K562 (cell line): ENCODE results near the gene LAMA3. TPM values are rescaled to one million over a fixed set of nuclear protein-coding genes. Genes with fewer than 3 reads are reported as not detected.

Source experiments
- ATAC-seq: fragments of 200-7000 bp; cut with Tn5 transposase; 3 replicates; pipeline ENCODE4 v1.9.1; 2020; ENCODE audit warnings: moderate library complexity
- BruUV-seq: library from RNA; stranded (reverse); fragments of 400-500 nt; replicated peaks from 2 replicates; lab custom pipeline; 2021; lab: Mats Ljungman, UMichigan
- CTCF ChIA-PET: fragments of 300-600 bp; formaldehyde crosslinking; extraction: SDS; loops from one replicate; lab custom pipeline; 2021; ENCODE audit warnings: low intra/inter-chr PET ratio; lab: Yijun Ruan, JAX
- POLR2A ChIA-PET: fragments of 300-600, 350-650 bp; sonication (Branson Sonifier 250); formaldehyde crosslinking; extraction: SDS; loops from one replicate; lab custom pipeline; 2021; ENCODE audit warnings: antibody characterized with exemption, inconsistent platforms; lab: Yijun Ruan, JAX
- DNase-seq, 4 experiments: peaks; one replicate each; pipeline versions ENCODE4 v3.0.0 to v3.0.0-alpha.2; 2011 to 2018; ENCODE audit warnings: low spot score in 3 of 4, mixed read lengths in 3 of 4; ENCODE audit errors: extremely low read depth in 1 of 4
- FAIRE-seq: peaks from 2 replicates; lab custom pipeline; 2011; peaks lifted over from hg19 to GRCh38; lab: Jason Lieb, UNC
- H2AFZ ChIP-seq: 2 replicates; pipeline ENCODE4 v1.6.0; 2011; ENCODE audit warnings: low read depth, low read length, control low read depth, inconsistent platforms
- H3K27ac ChIP-seq: fragments of 200-600 bp; 3 replicates; pipeline ENCODE4 v1.8.0; 2011; ENCODE audit warnings: low read depth, mild to moderate bottlenecking, control low read depth, inconsistent platforms, low read length, moderate library complexity, mixed read lengths; ENCODE audit errors: extremely low read depth
- H3K27me3 ChIP-seq, 2 experiments: fragments of 300-600 bp in 1 of 2; 2 replicates in 1 of 2; 3 replicates in 1 of 2; pipeline versions ENCODE4 v1.6.0 to v1.8.0; 2011; ENCODE audit warnings: inconsistent platforms in 2 of 2, low read length in 2 of 2, mild to moderate bottlenecking in 1 of 2, mixed read lengths in 1 of 2, moderate library complexity in 1 of 2; ENCODE audit not compliant: control insufficient read depth in 2 of 2, insufficient read depth in 2 of 2
- H3K36me3 ChIP-seq: fragments of 300-600 bp; 3 replicates; pipeline ENCODE4 v1.8.0; 2011; ENCODE audit warnings: mild to moderate bottlenecking, low read length, inconsistent platforms; ENCODE audit not compliant: control insufficient read depth, insufficient read depth
- H3K4me1 ChIP-seq, 2 experiments: fragments of 200-600 bp in 1 of 2; replicated peaks in 1 of 2; 2 replicates in 1 of 2; 3 replicates in 1 of 2; pipeline versions ENCODE4 v1.5.1 to v1.8.0; 2011; ENCODE audit warnings: inconsistent platforms in 2 of 2, low read length in 2 of 2, mild to moderate bottlenecking in 1 of 2, mixed read lengths in 1 of 2, moderate library complexity in 1 of 2; ENCODE audit not compliant: control insufficient read depth in 2 of 2, insufficient read depth in 2 of 2
- H3K4me2 ChIP-seq: 2 replicates; pipeline ENCODE4 v1.6.1; 2011; ENCODE audit warnings: low read length, control low read depth, inconsistent platforms, mixed read lengths; ENCODE audit not compliant: insufficient read depth
- H3K4me3 ChIP-seq: fragments of 200-600 bp; sonication (generic), shearing (Covaris generic); 2 replicates; pipeline ENCODE4 v1.5.1; 2016; ENCODE audit warnings: control low read depth, inconsistent platforms
- H3K79me2 ChIP-seq: fragments of 200-600 bp; 3 replicates; pipeline ENCODE4 v1.8.0; 2011; ENCODE audit warnings: low read length, inconsistent platforms; ENCODE audit not compliant: control insufficient read depth, insufficient read depth
- H3K9ac ChIP-seq, 2 experiments: 2 replicates each; pipeline versions ENCODE4 v1.6.0 to v1.6.1; 2011; ENCODE audit warnings: low read depth in 2 of 2, low read length in 2 of 2, control low read depth in 1 of 2, inconsistent platforms in 1 of 2, mild to moderate bottlenecking in 1 of 2, mixed read lengths in 1 of 2; ENCODE audit not compliant: insufficient read depth in 1 of 2
- H3K9me1 ChIP-seq: one replicate; pipeline ENCODE4 v1.6.0; 2011; ENCODE audit warnings: inconsistent platforms, mild to moderate bottlenecking, low read length, moderate library complexity; ENCODE audit not compliant: control insufficient read depth, insufficient read depth
- H3K9me3 ChIP-seq: replicated peaks from 2 replicates; pipeline ENCODE4 v1.5.1; 2011; ENCODE audit warnings: low read depth, low read length, inconsistent platforms; ENCODE audit not compliant: control insufficient read depth, insufficient read depth
- H4K20me1 ChIP-seq: replicated peaks from 2 replicates; pipeline ENCODE4 v1.6.1; 2011; ENCODE audit warnings: low read length, inconsistent platforms, mixed read lengths; ENCODE audit not compliant: control insufficient read depth, insufficient read depth
- CCNT2 ChIP-seq: IDR thresholded peaks from 2 replicates; pipeline ENCODE4 v1.6.1; 2011; ENCODE audit warnings: borderline replicate concordance, low read depth, mild to moderate bottlenecking, moderate library complexity, mixed read lengths, low read length; ENCODE audit not compliant: insufficient read length; ENCODE audit errors: extremely low read depth
- E2F3 ChIP-seq: fragments of 250-450 bp; sonication (Bioruptor Pico); IDR thresholded peaks from 2 replicates; pipeline ENCODE4 v1.4.0; 2020; ENCODE audit warnings: mild to moderate bottlenecking
- HDAC8 ChIP-seq: fragments of 450-650 bp; IDR thresholded peaks from 2 replicates; pipeline ENCODE4 v1.6.1; 2016; ENCODE audit warnings: mild to moderate bottlenecking, missing genetic modification characterization, moderate library complexity, missing compliant biosample characterization
- NFXL1 ChIP-seq: fragments of 450-650 bp; formaldehyde crosslinking; IDR thresholded peaks from 2 replicates; pipeline ENCODE4 v1.4.0; 2021; ENCODE audit warnings: mild to moderate bottlenecking
- NUFIP1 ChIP-seq: fragments of 450-650 bp; IDR thresholded peaks from 2 replicates; pipeline ENCODE4 v1.6.1; 2018; ENCODE audit not compliant: partially characterized antibody
- OTX1 ChIP-seq: fragments of 450-650 bp; formaldehyde crosslinking; IDR thresholded peaks from 2 replicates; pipeline ENCODE4 v1.4.0; 2022; ENCODE audit warnings: mild to moderate bottlenecking
- ZNF785 ChIP-seq: fragments of 250-450 bp; sonication (Bioruptor Pico); IDR thresholded peaks from 2 replicates; pipeline ENCODE4 v1.4.0; 2020; ENCODE audit warnings: mild to moderate bottlenecking
- WGBS: fragments of 100-300 bp; shearing (Covaris generic); methylation state at CpG from one replicate; pipeline ENCODE4 v1.1.6; 2016; ENCODE audit warnings: low coverage, mixed read lengths; ENCODE audit not compliant: insufficient coverage; ENCODE audit errors: missing lambda C conversion rate; 5-methylcytosine and 5-hydroxymethylcytosine counted together
- in situ Hi-C: fragments of 300-500 bp; cut with MboI; formaldehyde crosslinking; loops from 4 replicates; pipeline ENCODE4 v1.15.0; 2018; ENCODE audit warnings: inconsistent platforms, mixed read lengths
- intact Hi-C: fragments of 100-400 bp; cut with micrococcal nuclease; formaldehyde crosslinking; loops from 2 replicates; pipeline ENCODE4 v1.14.2; 2022
- polyA plus RNA-seq, 8 experiments: library from polyadenylated mRNA; depleted of rRNA in 4 of 8; stranded (reverse) in 5 of 8; unstranded in 3 of 8; fragments of >200 nt; fragmentation: Nextera tagmentation in 2 of 8; fragmentation: Illumina TruSeq in 1 of 8; extraction: Ambion mirVana in 2 of 8; extraction: Trizol in 1 of 8; gene quantifications; 2 replicates each; pipeline versions ENCODE4 v1.2.1 to v1.2.3, GENCODE V29; 2011 to 2014; ENCODE audit warnings: inconsistent platforms in 1 of 8, missing spikeins in 1 of 8
- total RNA-seq, 7 experiments: library from RNA; depleted of rRNA in 6 of 7; stranded (reverse); fragments of >200 nt in 6 of 7; fragmentation: Illumina TruSeq in 2 of 7; extraction: Trizol in 2 of 7; gene quantifications; 2 replicates each; pipeline versions ENCODE4 v1.2.1 to v1.2.3, GENCODE V29; 2011 to 2021; ENCODE audit warnings: low replicate concordance in 1 of 7
- TF ChIP-seq, protein P1 (sequence below): fragments of 250-450 bp; sonication (Bioruptor Pico); IDR thresholded peaks from 2 replicates; pipeline ENCODE4 v1.5.0; 2021
- TF ChIP-seq, protein P2 (sequence below): fragments of 250-450 bp; sonication (Bioruptor Pico); IDR thresholded peaks from 2 replicates; pipeline ENCODE4 v1.8.0; 2022; ENCODE audit warnings: inconsistent platforms, mild to moderate bottlenecking, moderate library complexity, borderline replicate concordance
- TF ChIP-seq, protein P3 (sequence below): fragments of 450-650 bp; IDR thresholded peaks from one replicate; pipeline ENCODE4 v1.6.1; 2018; ENCODE audit warnings: mild to moderate bottlenecking, moderate library complexity; ENCODE audit not compliant: partially characterized antibody
- TF ChIP-seq, protein P4 (sequence below): sonication (generic); formaldehyde crosslinking; IDR thresholded peaks from 2 replicates; pipeline ENCODE4 v1.8.1; 2023; ENCODE audit warnings: mild to moderate bottlenecking, missing genetic modification reagents, moderate library complexity

LAMA3 gene
- total and polyA plus RNA-seq, 9 of the 15 experiments (the other 6 are each of a cell fraction or from before 2014, with no cell fraction given), result 0.07 TPM; not detected in 8

DNA sequence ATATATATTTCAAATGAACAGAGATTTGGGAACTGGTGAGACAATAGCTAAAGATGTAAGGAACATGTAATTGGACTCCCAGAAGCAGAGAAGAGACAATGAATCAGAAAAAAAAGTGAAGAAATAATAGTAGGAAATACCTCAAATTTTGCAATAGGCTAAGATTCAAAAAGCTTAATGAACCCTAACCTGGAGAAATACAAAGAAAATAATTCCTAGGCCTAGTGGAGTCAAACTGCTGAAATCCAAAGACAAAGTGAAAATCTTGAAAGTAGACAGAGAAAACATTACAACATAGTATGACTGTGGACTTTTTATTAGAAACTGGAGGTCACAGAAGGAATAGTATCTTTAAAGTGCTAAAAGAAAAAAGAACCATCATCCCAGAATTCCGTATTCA lies 76.7 kb downstream of the LAMA3 start:
- 0% methylated on average over 1 of the region's 1 CpG for WGBS
- DNase-seq (no peak), FAIRE-seq (no peak), ATAC-seq (no peak)
- Histone ChIP-seq H3K27me3 (no peaks in the 10 kb centered on the region; a peak in 1 of 5 replicates), H3K36me3 (no peaks in the 10 kb centered on the region), H3K27ac (no peak overlapping the region), H2AFZ (no peak overlapping the region), H3K79me2 (no peaks in the 10 kb centered on the region), H3K9ac (no peak overlapping the region), H3K9me3 (no peaks in the 10 kb centered on the region), H3K9me1 (no peaks in the 10 kb centered on the region), H4K20me1 (no peaks in the 10 kb centered on the region), H3K4me3 (no peak overlapping the region), H3K4me1 (no peaks in the 10 kb centered on the region), H3K4me2 (no peak overlapping the region)
- intact Hi-C loops, result no loop called here
- ChIA-PET POLR2A (no interaction called here), CTCF (no interaction called here)
- no peak for TF ChIP-seq CCNT2
- in situ Hi-C loops, result no loop called here
- BruUV-seq, result no TSS peak

DNA sequence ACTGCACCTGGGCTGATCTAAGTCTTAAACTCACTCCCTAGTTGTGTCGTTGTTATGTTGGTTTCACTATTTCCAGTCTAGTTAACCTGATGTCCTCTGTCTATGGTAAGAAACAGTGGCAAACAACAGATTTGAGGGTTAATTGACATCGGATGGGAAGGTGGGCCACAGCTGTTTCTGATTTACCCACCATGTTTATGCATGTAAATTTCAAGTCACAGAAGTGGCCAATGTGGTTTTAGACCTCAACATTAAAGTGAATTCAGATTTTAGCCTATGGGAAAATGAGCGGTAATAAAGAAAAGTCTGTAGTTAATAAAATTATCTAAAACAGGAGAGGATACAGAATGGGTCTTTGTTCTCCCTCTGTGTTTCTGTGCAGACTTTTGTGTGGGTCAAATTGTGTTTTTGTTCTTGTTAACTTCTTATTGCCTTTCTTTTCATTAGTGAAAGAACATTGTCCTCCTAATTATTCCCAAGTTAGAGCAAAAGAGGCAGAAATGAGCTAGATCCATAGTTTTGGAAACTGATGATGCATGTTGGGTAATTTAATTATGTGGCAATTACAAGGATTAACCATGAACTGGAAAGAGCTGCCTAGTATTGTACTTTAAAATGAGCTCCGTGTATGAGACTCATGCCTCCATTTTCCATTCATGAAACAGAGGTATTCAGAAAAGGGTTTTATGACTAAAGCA lies 83.2 kb downstream of the LAMA3 start:
- Histone ChIP-seq H3K9me3 (no peaks in the 10 kb centered on the region), H3K4me1 (no peaks in the 10 kb centered on the region), H4K20me1 (no peaks in the 10 kb centered on the region; the same call in 1 of the 2 replicates), H3K9ac (no peak overlapping the region), H3K4me3 (no peak overlapping the region), H3K4me2 (no peak overlapping the region), H3K36me3 (no peaks in the 10 kb centered on the region), H3K79me2 (no peaks in the 10 kb centered on the region), H3K9me1 (no peaks in the 10 kb centered on the region), H2AFZ (no peak overlapping the region), H3K27ac (no peak overlapping the region), H3K27me3 (peaks cover 0 to 4% of the 10 kb centered on the region in 2 experiments; a peak in 1 of 5 replicates)
- FAIRE-seq, result no peak
- no peak for DNase-seq
- ChIA-PET POLR2A (no interaction called here), CTCF (no interaction called here)
- 4% methylated on average over 4 of the region's 4 CpGs for WGBS
- intact Hi-C loops, result no loop called here
- no TSS peak for BruUV-seq
- in situ Hi-C loops, result no loop called here
- ATAC-seq, result no peak
- TF ChIP-seq NFXL1 (no peak), ZNF785 (CRISPR knock-in tag) (no peak), OTX1 (CRISPR knock-in tag) (no peak), HDAC8 (tag) (no peak), NUFIP1 (no peak), E2F3 (CRISPR knock-in tag) (no peak)
- TF ChIP-seq, protein P1, sequence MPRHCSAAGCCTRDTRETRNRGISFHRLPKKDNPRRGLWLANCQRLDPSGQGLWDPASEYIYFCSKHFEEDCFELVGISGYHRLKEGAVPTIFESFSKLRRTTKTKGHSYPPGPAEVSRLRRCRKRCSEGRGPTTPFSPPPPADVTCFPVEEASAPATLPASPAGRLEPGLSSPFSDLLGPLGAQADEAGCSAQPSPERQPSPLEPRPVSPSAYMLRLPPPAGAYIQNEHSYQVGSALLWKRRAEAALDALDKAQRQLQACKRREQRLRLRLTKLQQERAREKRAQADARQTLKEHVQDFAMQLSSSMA (CRISPR knock-in tag), result no peak
- TF ChIP-seq, protein P2, sequence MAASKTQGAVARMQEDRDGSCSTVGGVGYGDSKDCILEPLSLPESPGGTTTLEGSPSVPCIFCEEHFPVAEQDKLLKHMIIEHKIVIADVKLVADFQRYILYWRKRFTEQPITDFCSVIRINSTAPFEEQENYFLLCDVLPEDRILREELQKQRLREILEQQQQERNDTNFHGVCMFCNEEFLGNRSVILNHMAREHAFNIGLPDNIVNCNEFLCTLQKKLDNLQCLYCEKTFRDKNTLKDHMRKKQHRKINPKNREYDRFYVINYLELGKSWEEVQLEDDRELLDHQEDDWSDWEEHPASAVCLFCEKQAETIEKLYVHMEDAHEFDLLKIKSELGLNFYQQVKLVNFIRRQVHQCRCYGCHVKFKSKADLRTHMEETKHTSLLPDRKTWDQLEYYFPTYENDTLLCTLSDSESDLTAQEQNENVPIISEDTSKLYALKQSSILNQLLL (CRISPR knock-in tag), result no peak
- TF ChIP-seq, protein P3, sequence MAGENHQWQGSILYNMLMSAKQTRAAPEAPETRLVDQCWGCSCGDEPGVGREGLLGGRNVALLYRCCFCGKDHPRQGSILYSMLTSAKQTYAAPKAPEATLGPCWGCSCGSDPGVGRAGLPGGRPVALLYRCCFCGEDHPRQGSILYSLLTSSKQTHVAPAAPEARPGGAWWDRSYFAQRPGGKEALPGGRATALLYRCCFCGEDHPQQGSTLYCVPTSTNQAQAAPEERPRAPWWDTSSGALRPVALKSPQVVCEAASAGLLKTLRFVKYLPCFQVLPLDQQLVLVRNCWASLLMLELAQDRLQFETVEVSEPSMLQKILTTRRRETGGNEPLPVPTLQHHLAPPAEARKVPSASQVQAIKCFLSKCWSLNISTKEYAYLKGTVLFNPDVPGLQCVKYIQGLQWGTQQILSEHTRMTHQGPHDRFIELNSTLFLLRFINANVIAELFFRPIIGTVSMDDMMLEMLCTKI, result no peak
- TF ChIP-seq, protein P4, sequence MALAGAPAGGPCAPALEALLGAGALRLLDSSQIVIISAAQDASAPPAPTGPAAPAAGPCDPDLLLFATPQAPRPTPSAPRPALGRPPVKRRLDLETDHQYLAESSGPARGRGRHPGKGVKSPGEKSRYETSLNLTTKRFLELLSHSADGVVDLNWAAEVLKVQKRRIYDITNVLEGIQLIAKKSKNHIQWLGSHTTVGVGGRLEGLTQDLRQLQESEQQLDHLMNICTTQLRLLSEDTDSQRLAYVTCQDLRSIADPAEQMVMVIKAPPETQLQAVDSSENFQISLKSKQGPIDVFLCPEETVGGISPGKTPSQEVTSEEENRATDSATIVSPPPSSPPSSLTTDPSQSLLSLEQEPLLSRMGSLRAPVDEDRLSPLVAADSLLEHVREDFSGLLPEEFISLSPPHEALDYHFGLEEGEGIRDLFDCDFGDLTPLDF (CRISPR knock-in tag), result no peak
